ENCODE data around the gene PIK3CB.

The PIK3CB gene

GRCh38 chr3:138873471-138874278, 38.9 kb upstream of the PIK3CB start:
- no peaks in the 10 kb centered on the region for H3K27me3 ChIP-seq (ENCODE audit: insufficient read depth, low read length)

GRCh38 chr3:138872632-138873031, 37.9 kb upstream of the PIK3CB start:
- Histone ChIP-seq H3K4me1 (ENCODE audit: insufficient read depth, low read length, severe bottlenecking) (no peaks in the 10 kb centered on the region), H2AFZ (ENCODE audit: low read length) (no peak overlapping the region), H3F3A (ENCODE audit: insufficient read depth, low read length) (no peaks in the 10 kb centered on the region), H3K9me2 (ENCODE audit: low read depth, low read length) (no peaks in the 10 kb centered on the region), H3K4me3 (ENCODE audit: low read depth, low read length, poor library complexity, severe bottlenecking) (no peak overlapping the region), H3K27me3 (ENCODE audit: insufficient read depth, low read length) (no peaks in the 10 kb centered on the region), H3K36me3 (ENCODE audit: insufficient read depth, low read length) (no peaks in the 10 kb centered on the region), H3K4me2 (ENCODE audit: low read length) (no peak overlapping the region), H3K9me3 (ENCODE audit: low read length) (peaks cover 9% of the 10 kb centered on the region), H4K20me1 (ENCODE audit: insufficient read depth, low read length) (no peaks in the 10 kb centered on the region), H3K79me2 (ENCODE audit: insufficient read depth, low read length) (no peaks in the 10 kb centered on the region), H3K9ac (ENCODE audit: low read length) (no peak overlapping the region), H3K27ac (ENCODE audit: low read depth, low read length, poor library complexity, severe bottlenecking) (no peak overlapping the region)
- TF ChIP-seq, protein P1, sequence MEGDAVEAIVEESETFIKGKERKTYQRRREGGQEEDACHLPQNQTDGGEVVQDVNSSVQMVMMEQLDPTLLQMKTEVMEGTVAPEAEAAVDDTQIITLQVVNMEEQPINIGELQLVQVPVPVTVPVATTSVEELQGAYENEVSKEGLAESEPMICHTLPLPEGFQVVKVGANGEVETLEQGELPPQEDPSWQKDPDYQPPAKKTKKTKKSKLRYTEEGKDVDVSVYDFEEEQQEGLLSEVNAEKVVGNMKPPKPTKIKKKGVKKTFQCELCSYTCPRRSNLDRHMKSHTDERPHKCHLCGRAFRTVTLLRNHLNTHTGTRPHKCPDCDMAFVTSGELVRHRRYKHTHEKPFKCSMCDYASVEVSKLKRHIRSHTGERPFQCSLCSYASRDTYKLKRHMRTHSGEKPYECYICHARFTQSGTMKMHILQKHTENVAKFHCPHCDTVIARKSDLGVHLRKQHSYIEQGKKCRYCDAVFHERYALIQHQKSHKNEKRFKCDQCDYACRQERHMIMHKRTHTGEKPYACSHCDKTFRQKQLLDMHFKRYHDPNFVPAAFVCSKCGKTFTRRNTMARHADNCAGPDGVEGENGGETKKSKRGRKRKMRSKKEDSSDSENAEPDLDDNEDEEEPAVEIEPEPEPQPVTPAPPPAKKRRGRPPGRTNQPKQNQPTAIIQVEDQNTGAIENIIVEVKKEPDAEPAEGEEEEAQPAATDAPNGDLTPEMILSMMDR (IDR thresholded peaks at IDR 0.05; ENCODE audit: low read length), result no peak
- TF ChIP-seq EZH2 (IDR thresholded peaks at IDR 0.05; ENCODE audit: borderline replicate concordance, low read length), result no peak

More at GRCh38 chr3:138873471-138874278, 38.9 kb upstream of the PIK3CB start:
- H3K9ac ChIP-seq (ENCODE audit: low read length), result no peak overlapping the region
- H3K36me3 ChIP-seq (ENCODE audit: insufficient read depth, low read length), result no peaks in the 10 kb centered on the region
- peaks cover 9% of the 10 kb centered on the region for H3K9me3 ChIP-seq (ENCODE audit: low read length)
- H3K27ac ChIP-seq (ENCODE audit: low read depth, low read length, poor library complexity, severe bottlenecking), result no peak overlapping the region
- H3K4me1 ChIP-seq (ENCODE audit: insufficient read depth, low read length, severe bottlenecking), result no peaks in the 10 kb centered on the region
- no peaks in the 10 kb centered on the region for H3K79me2 ChIP-seq (ENCODE audit: insufficient read depth, low read length)
- H2AFZ ChIP-seq (ENCODE audit: low read length), result no peak overlapping the region
- no peaks in the 10 kb centered on the region for H4K20me1 ChIP-seq (ENCODE audit: insufficient read depth, low read length)
- no peak for TF ChIP-seq EZH2 (IDR thresholded peaks at IDR 0.05; ENCODE audit: borderline replicate concordance, low read length)
- TF ChIP-seq, protein P1 (IDR thresholded peaks at IDR 0.05; ENCODE audit: low read length), result no peak
- no peaks in the 10 kb centered on the region for H3F3A ChIP-seq (ENCODE audit: insufficient read depth, low read length)
- no peak overlapping the region for H3K4me2 ChIP-seq (ENCODE audit: low read length)
- no peaks in the 10 kb centered on the region for H3K9me2 ChIP-seq (ENCODE audit: low read depth, low read length)
- H3K4me3 ChIP-seq (ENCODE audit: low read depth, low read length, poor library complexity, severe bottlenecking), result no peak overlapping the region

DNA sequence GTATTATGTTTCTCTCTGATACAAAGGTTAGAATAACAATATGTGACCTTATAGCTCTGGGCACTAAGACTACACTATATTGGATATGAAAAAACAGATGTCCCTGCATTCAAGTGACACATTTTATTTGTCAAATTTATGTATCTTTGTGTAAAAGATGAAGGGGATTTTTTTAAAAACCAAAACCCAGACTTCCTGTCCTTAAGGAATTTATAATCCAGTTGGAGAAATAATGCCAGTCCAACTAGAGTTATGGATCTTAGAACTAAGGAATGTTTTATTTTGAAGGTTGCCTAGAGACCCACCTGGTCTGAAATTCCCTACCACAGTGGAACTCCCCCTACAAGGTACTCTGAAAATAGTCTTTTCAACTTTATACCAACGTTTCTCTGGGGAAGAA, 33.3 kb upstream of the PIK3CB start:
- no peaks in the 10 kb centered on the region for H4K20me1 ChIP-seq (ENCODE audit: insufficient read depth, low read length)
- no peak overlapping the region for H2AFZ ChIP-seq (ENCODE audit: low read length)
- no peaks in the 10 kb centered on the region for H3K9me2 ChIP-seq (ENCODE audit: low read depth, low read length)
- no peaks in the 10 kb centered on the region for H3K9me3 ChIP-seq (ENCODE audit: low read length)
- H3K4me1 ChIP-seq (ENCODE audit: insufficient read depth, low read length, severe bottlenecking), result no peaks in the 10 kb centered on the region
- no peak overlapping the region for H3K4me3 ChIP-seq (ENCODE audit: low read depth, low read length, poor library complexity, severe bottlenecking)
- H3K9ac ChIP-seq (ENCODE audit: low read length), result no peak overlapping the region
- H3F3A ChIP-seq (ENCODE audit: insufficient read depth, low read length), result no peaks in the 10 kb centered on the region
- no peak overlapping the region for H3K27ac ChIP-seq (ENCODE audit: low read depth, low read length, poor library complexity, severe bottlenecking)
- no peaks in the 10 kb centered on the region for H3K36me3 ChIP-seq (ENCODE audit: insufficient read depth, low read length)
- no peaks in the 10 kb centered on the region for H3K79me2 ChIP-seq (ENCODE audit: insufficient read depth, low read length)
- H3K27me3 ChIP-seq (ENCODE audit: insufficient read depth, low read length), result no peaks in the 10 kb centered on the region
- no peak overlapping the region for H3K4me2 ChIP-seq (ENCODE audit: low read length)
- TF ChIP-seq EZH2 (IDR thresholded peaks at IDR 0.05; ENCODE audit: borderline replicate concordance, low read length), result no peak
- TF ChIP-seq, protein P1 (IDR thresholded peaks at IDR 0.05; ENCODE audit: low read length), result no peak

Measured in OCI-LY1 (cell line).